Smooth muscle cell (in vitro differentiated cells): ENCODE measurements around the gene PRDM16. TPM values are rescaled to one million over a fixed set of nuclear protein-coding genes. Genes with fewer than 3 reads are reported as not detected.
A peak's percentile ranks its signal among the peaks of the same experiment; 100 is the strongest.

Source experiments
- DNase-seq: peaks from one replicate; lab custom pipeline; 2025; ENCODE audit not compliant: unreplicated experiment; lab: John Stamatoyannopoulos, UW
- H2AFZ ChIP-seq: fragments of 200-600 bp; sonication (generic); 2 replicates; pipeline ENCODE4 v1.6.0; 2016; ENCODE audit warnings: antibody characterized with exemption, low read depth, mild to moderate bottlenecking
- H3F3A ChIP-seq: fragments of 200-600 bp; sonication (generic); 2 replicates; pipeline ENCODE4 v1.6.0; 2017; ENCODE audit warnings: antibody characterized with exemption, low read depth
- H3K27ac ChIP-seq: fragments of 200-600 bp; sonication (generic); 2 replicates; pipeline ENCODE4 v1.5.1; 2016; ENCODE audit warnings: low read depth, mild to moderate bottlenecking
- H3K27me3 ChIP-seq: fragments of 200-600 bp; sonication (generic); 2 replicates; pipeline ENCODE4 v1.6.1; 2016; ENCODE audit warnings: low read depth, mild to moderate bottlenecking
- H3K36me3 ChIP-seq: fragments of 200-600 bp; sonication (generic); 2 replicates; pipeline ENCODE4 v1.5.1; 2016; ENCODE audit warnings: low read depth
- H3K4me1 ChIP-seq: fragments of 200-600 bp; sonication (generic); 2 replicates; pipeline ENCODE4 v1.5.1; 2016; ENCODE audit warnings: low read depth
- H3K4me2 ChIP-seq: fragments of 200-600 bp; sonication (generic); 2 replicates; pipeline ENCODE4 v1.6.0; 2016; ENCODE audit warnings: mild to moderate bottlenecking
- H3K4me3 ChIP-seq: fragments of 200-600 bp; sonication (generic); 2 replicates; pipeline ENCODE4 v1.5.1; 2016; ENCODE audit warnings: mild to moderate bottlenecking
- H3K79me2 ChIP-seq: fragments of 200-600 bp; sonication (generic); 2 replicates; pipeline ENCODE4 v1.6.0; 2016; ENCODE audit warnings: low read depth, mild to moderate bottlenecking
- H3K9ac ChIP-seq: fragments of 200-600 bp; sonication (generic); 2 replicates; pipeline ENCODE4 v1.6.0; 2016; ENCODE audit warnings: low read depth
- H3K9me3 ChIP-seq: fragments of 200-600 bp; sonication (generic); replicated peaks from 2 replicates; pipeline ENCODE4 v1.5.1; 2016; ENCODE audit warnings: low read depth
- H4K20me1 ChIP-seq: fragments of 200-600 bp; sonication (generic); 2 replicates; pipeline ENCODE4 v1.6.0; 2016; ENCODE audit warnings: low read depth
- CTCF ChIP-seq: fragments of 200-600 bp; sonication (generic); IDR thresholded peaks from 2 replicates; pipeline ENCODE4 v1.5.1; 2017; ENCODE audit warnings: borderline replicate concordance, mild to moderate bottlenecking, antibody characterized with exemption; ENCODE audit not compliant: insufficient read depth, poor library complexity, severe bottlenecking
- WGBS: methylation state at CpG from one replicate; pipeline ENCODE4 v1.1.7; 2016; ENCODE audit warnings: low lambda C conversion rate; 5-methylcytosine and 5-hydroxymethylcytosine counted together
- polyA plus RNA-seq: library from polyadenylated mRNA; unstranded; fragments of >200 nt; fragmentation: Nextera tagmentation; extraction: Ambion mirVana; gene quantifications from 2 replicates; pipeline ENCODE4 v1.2.1, GENCODE V29; 2016
- total RNA-seq: library from RNA; depleted of rRNA; stranded (reverse); fragments of >200 nt; gene quantifications from 2 replicates; pipeline ENCODE4 v1.2.3, GENCODE V29; 2014

PRDM16 gene
- total and polyA plus RNA-seq, 2 experiments from 2014 or later, result 0.72 to 1.3 TPM

- H3K4me1 ChIP-seq, result peaks cover 32% of the 10 kb centered on the region
- DNase-seq, result no peak
- no peak overlapping the region for H3K4me2 ChIP-seq
- H3K36me3 ChIP-seq, result no peaks in the 10 kb centered on the region
- no peak overlapping the region for H2AFZ ChIP-seq
- 97% methylated on average over 17 of the region's 18 CpGs for WGBS
- no peak for TF ChIP-seq CTCF
- no peaks in the 10 kb centered on the region for H3F3A ChIP-seq
- H3K27me3 ChIP-seq, result no peaks in the 10 kb centered on the region
- H3K4me3 ChIP-seq, result no peak overlapping the region
- H3K9ac ChIP-seq, result no peak overlapping the region
- H3K79me2 ChIP-seq, result no peaks in the 10 kb centered on the region
- H3K9me3 ChIP-seq, result no peaks in the 10 kb centered on the region
- H3K27ac ChIP-seq, result no peak overlapping the region
- no peaks in the 10 kb centered on the region for H4K20me1 ChIP-seq
These were observed 47.1 kb downstream of the PRDM16 start for GRCh38 chr1:3116150-3116510.

- TF ChIP-seq CTCF, result no peak
- 94% methylated on average over 13 of the region's 13 CpGs for WGBS
- H3K4me1 ChIP-seq, result peaks cover 36% of the 10 kb centered on the region
- H4K20me1 ChIP-seq, result no peaks in the 10 kb centered on the region
- H2AFZ ChIP-seq, result no peak overlapping the region
- H3F3A ChIP-seq, result no peaks in the 10 kb centered on the region
- H3K27ac ChIP-seq, result no peak overlapping the region
- H3K79me2 ChIP-seq, result no peaks in the 10 kb centered on the region
- no peaks in the 10 kb centered on the region for H3K36me3 ChIP-seq
- no peak overlapping the region for H3K9ac ChIP-seq
- no peaks in the 10 kb centered on the region for H3K27me3 ChIP-seq
- DNase-seq, result no peak
- no peaks in the 10 kb centered on the region for H3K9me3 ChIP-seq
- H3K4me3 ChIP-seq, result no peak overlapping the region
- H3K4me2 ChIP-seq, result no peak overlapping the region
These were observed 47.6 kb downstream of the PRDM16 start for GRCh38 chr1:3116560-3116959.

GRCh38 chr1:3117879-3118278 is 48.9 kb downstream of the PRDM16 start:
- TF ChIP-seq CTCF, result no peak
- Histone ChIP-seq H3K79me2 (no peaks in the 10 kb centered on the region), H4K20me1 (no peaks in the 10 kb centered on the region), H3K4me1 (peaks cover 34% of the 10 kb centered on the region), H2AFZ (no peak overlapping the region), H3F3A (no peaks in the 10 kb centered on the region), H3K36me3 (no peaks in the 10 kb centered on the region), H3K4me2 (no peak overlapping the region), H3K27me3 (no peaks in the 10 kb centered on the region), H3K9ac (no peak overlapping the region), H3K27ac (no peak overlapping the region), H3K9me3 (no peaks in the 10 kb centered on the region), H3K4me3 (no peak overlapping the region)
- DNase-seq, result no peak
- over 99% methylated on average over 16 of the region's 16 CpGs for WGBS

- no peaks in the 10 kb centered on the region for H3K9me3 ChIP-seq
- H3K4me1 ChIP-seq, result peaks cover 34% of the 10 kb centered on the region
- H3K27me3 ChIP-seq, result no peaks in the 10 kb centered on the region
- H3F3A ChIP-seq, result no peaks in the 10 kb centered on the region
- no peak overlapping the region for H2AFZ ChIP-seq
- no peak overlapping the region for H3K27ac ChIP-seq
- 96% methylated on average over 14 of the region's 14 CpGs for WGBS
- H4K20me1 ChIP-seq, result no peaks in the 10 kb centered on the region
- H3K9ac ChIP-seq, result no peak overlapping the region
- no peak overlapping the region for H3K4me3 ChIP-seq
- TF ChIP-seq CTCF, result no peak
- DNase-seq, result no peak
- H3K4me2 ChIP-seq, result peak overlapping the region; percentile 60
- no peaks in the 10 kb centered on the region for H3K36me3 ChIP-seq
- no peaks in the 10 kb centered on the region for H3K79me2 ChIP-seq
These were observed 50.1 kb downstream of the PRDM16 start for GRCh38 chr1:3119061-3119460.
